Thoracic aorta (tissue), 2 donors: Measurements from ENCODE around the gene NRXN3. TPM values are rescaled to one million over a fixed set of nuclear protein-coding genes. Genes with fewer than 3 reads are reported as not detected.
A peak's percentile ranks its signal among the peaks of the same experiment; 100 is the strongest.

Experiments
- ATAC-seq: fragments of 150-250 bp; one replicate; pipeline ENCODE4 v1.8.0; 2017; ENCODE audit warnings: low read depth; ENCODE audit not compliant: insufficient number of reproducible peaks, low FRiP score
- DNase-seq: peaks from one replicate; pipeline ENCODE4 v3.0.0-alpha.2; 2020; ENCODE audit warnings: low spot score
- H3K27ac ChIP-seq, 2 donors: fragments of 200-600 bp; sonication (generic); 1 replicate in 1 of 2; 2 replicates in 1 of 2; pipeline ENCODE4 v1.5.1; 2016; ENCODE audit warnings: mild to moderate bottlenecking in 2 of 2, moderate library complexity in 2 of 2
- H3K27me3 ChIP-seq: fragments of 200-600 bp; sonication (generic); replicated peaks from 2 replicates; pipeline ENCODE4 v1.6.0; 2016; ENCODE audit warnings: mild to moderate bottlenecking; ENCODE audit not compliant: insufficient read depth
- H3K36me3 ChIP-seq: fragments of 200-600 bp; sonication (generic); one replicate; pipeline ENCODE4 v1.5.1; 2016
- H3K4me1 ChIP-seq, 2 donors: fragments of 200-600 bp; sonication (generic); 1 replicate in 1 of 2; 2 replicates in 1 of 2; pipeline versions ENCODE4 v1.5.1 to v1.6.0; 2016; ENCODE audit warnings: low read depth in 2 of 2, mild to moderate bottlenecking in 1 of 2; ENCODE audit not compliant: control insufficient read depth in 1 of 2
- H3K4me3 ChIP-seq: fragments of 200-600 bp; sonication (generic); 2 replicates; pipeline ENCODE4 v1.5.1; 2016; ENCODE audit warnings: mild to moderate bottlenecking
- H3K9me3 ChIP-seq: fragments of 200-600 bp; sonication (generic); 2 replicates; pipeline ENCODE4 v1.5.1; 2016
- total RNA-seq, 2 donors: library from RNA; depleted of rRNA; stranded (reverse); fragments of >200 nt; gene quantifications; one replicate each; pipeline versions ENCODE4 v1.1.0 to v1.2.3, GENCODE V29; 2016
- TF ChIP-seq, protein P1 (sequence below): fragments of 200-600 bp; sonication (generic); IDR thresholded peaks from one replicate; pipeline ENCODE4 v1.5.1; 2019; ENCODE audit warnings: antibody characterized with exemption

The NRXN3 gene
- total RNA-seq, 2 donors from 2014 or later: 5.6 to 33.3 TPM

DNA sequence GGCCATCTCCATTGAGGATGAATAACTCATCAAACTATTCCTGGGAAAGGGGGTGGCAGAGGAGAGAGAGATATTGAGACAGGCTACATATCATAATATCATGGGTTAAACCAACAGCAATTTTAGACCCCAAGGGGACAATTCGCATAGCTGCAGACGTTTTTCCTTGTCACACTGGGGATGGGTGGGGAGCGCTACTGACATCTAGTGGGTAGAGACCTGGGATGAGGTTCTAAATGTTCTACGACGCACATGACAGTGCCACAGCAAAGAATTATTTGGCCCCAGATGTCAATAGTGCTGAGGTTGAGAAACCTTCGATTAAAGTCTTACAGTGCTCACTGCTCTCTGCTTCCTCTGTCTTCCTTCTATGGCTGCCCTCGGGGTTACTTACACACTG lies 425.6 kb downstream of the NRXN3 start:
- no peak for DNase-seq
- no peaks in the 10 kb centered on the region for H3K27me3 ChIP-seq
- H3K4me3 ChIP-seq: no peak overlapping the region
- no peaks in the 10 kb centered on the region for H3K4me1 ChIP-seq
- H3K27ac ChIP-seq: no peak overlapping the region
- no peak for ATAC-seq
- TF ChIP-seq, protein P1, sequence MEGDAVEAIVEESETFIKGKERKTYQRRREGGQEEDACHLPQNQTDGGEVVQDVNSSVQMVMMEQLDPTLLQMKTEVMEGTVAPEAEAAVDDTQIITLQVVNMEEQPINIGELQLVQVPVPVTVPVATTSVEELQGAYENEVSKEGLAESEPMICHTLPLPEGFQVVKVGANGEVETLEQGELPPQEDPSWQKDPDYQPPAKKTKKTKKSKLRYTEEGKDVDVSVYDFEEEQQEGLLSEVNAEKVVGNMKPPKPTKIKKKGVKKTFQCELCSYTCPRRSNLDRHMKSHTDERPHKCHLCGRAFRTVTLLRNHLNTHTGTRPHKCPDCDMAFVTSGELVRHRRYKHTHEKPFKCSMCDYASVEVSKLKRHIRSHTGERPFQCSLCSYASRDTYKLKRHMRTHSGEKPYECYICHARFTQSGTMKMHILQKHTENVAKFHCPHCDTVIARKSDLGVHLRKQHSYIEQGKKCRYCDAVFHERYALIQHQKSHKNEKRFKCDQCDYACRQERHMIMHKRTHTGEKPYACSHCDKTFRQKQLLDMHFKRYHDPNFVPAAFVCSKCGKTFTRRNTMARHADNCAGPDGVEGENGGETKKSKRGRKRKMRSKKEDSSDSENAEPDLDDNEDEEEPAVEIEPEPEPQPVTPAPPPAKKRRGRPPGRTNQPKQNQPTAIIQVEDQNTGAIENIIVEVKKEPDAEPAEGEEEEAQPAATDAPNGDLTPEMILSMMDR: no peak
- H3K36me3 ChIP-seq: no peaks in the 10 kb centered on the region
- H3K9me3 ChIP-seq: no peaks in the 10 kb centered on the region

DNA sequence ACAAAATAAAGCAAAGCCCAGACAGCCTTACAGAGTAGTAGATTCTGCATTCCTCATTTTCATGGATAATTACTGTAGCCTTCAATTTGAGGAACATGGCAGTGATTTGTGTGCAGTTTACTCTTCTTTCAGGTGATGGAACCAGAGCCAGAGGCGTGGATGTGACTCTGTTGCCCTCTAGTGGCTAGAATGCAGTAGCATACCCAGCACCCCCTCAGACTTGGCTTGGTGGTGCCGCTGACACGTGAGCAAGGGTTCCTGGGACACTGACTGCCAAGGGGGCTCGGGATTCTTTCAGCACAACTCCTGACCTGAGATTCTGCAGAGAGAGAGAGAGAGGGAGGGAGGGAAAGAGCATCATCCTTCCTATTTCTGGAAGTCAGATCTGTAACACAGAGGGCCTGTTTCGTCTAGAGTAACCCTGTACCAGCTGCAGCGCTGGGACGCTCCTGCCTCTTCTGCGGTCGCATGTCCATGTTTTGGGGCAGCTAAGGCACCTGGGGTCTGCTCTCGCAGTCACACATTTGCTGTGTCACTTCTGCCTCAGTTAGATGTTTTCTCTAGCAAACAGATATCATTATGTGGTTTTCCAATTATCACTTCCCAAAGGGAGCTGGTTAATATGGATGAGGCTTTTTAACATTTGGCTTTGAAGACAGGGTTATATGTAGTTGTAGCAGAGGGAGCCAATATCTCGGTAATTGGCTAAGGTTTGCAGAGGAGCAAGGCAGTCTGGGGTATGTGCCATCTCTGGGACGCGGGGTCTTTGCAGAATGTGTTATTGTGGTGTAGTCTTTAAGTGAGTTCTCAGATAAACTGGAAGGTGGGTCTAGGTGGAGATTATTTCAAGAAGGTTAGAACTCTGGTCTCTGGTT lies 428.1 kb downstream of the NRXN3 start:
- ATAC-seq (no peak), DNase-seq (no peak)
- no peaks in the 10 kb centered on the region for H3K27me3 ChIP-seq
- TF ChIP-seq, protein P1: peak; percentile 64
- H3K27ac ChIP-seq: no peak overlapping the region
- no peaks in the 10 kb centered on the region for H3K36me3 ChIP-seq
- H3K4me3 ChIP-seq: no peak overlapping the region
- H3K9me3 ChIP-seq: no peaks in the 10 kb centered on the region
- no peaks in the 10 kb centered on the region for H3K4me1 ChIP-seq

DNA sequence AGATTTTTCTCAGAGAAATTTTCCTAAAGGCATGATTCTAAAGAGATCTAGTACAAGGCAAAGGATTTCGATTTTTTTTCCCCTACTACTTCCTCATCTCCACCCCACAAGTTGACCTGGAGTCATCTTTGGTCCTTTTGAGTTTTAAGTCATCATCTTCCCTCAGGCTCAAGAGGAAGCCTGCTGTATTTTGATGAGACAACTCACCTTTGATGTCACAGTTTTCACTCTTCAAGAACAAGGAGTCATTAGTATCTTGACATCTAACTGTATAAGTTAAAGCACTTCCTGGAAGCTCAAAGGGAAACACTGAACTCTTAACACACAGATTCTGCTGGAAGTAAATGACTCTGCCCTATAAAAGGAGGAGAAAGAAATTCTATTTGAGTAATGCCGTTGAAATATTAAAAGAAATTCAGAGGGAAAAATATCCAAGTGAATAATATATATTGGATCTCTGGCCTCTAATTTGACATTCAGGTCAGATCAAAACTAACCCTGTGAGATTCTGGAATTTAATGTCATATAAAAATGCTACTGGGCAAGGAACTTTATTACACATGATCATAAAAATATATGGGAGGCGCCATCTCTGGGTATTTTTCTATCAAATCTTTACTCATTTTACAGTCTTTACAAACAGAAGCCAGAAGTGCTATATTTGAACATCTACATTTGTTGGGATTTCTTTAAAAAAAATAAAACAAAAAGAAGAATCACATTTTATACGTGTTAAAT lies 435.0 kb downstream of the NRXN3 start:
- Histone ChIP-seq H3K36me3 (no peaks in the 10 kb centered on the region), H3K4me3 (no peak overlapping the region), H3K4me1 (no peaks in the 10 kb centered on the region), H3K9me3 (no peaks in the 10 kb centered on the region), H3K27ac (no peak overlapping the region), H3K27me3 (no peaks in the 10 kb centered on the region)
- DNase-seq (no peak), ATAC-seq (no peak)
- TF ChIP-seq, protein P1: no peak

DNA sequence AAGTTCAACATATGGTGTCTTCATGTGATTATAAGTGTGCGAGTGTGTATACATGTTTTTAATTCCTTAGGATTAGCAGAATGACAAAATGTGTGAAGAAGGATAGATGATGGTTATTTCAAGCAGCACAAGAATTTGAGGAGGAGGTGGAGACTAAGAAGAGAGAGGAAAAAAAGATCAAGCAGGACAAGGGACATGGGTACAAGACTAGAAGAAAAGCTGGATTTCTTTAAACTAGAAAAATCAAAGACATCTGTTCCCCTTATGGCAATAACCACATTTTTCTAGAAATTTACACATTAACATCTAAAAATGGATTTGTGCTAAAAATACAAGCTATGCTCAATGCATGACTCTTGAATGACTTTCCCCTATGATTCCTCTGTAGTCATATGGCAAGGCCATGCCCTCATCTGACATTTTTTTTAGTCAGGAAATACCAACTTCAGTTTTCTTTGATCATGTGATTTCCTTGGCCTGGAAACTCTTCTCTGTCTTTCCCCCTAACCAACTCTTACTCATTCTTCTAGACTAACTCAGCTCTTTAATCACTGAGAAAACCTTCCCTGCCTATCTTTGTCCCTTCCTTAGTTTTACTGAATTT lies 435.8 kb downstream of the NRXN3 start:
- no peaks in the 10 kb centered on the region for H3K36me3 ChIP-seq
- H3K4me3 ChIP-seq: no peak overlapping the region
- TF ChIP-seq, protein P1: no peak
- no peaks in the 10 kb centered on the region for H3K9me3 ChIP-seq
- no peak overlapping the region for H3K27ac ChIP-seq
- DNase-seq (no peak), ATAC-seq (no peak)
- no peaks in the 10 kb centered on the region for H3K4me1 ChIP-seq
- no peaks in the 10 kb centered on the region for H3K27me3 ChIP-seq
